PC-9 (cell line): Measurements from ENCODE around the gene NPBWR2. TPM values are rescaled to one million over a fixed set of nuclear protein-coding genes. Genes with fewer than 3 reads are reported as not detected.

Experiments
- BruUV-seq: library from RNA; stranded (reverse); fragments of 400-500 nt; replicated peaks from 2 replicates; lab custom pipeline; 2021; lab: Mats Ljungman, UMichigan
- CTCF ChIA-PET: fragments of 300-600 bp; sonication (Branson Sonifier 250); formaldehyde crosslinking; loops from one replicate; lab custom pipeline; 2022; ENCODE audit warnings: antibody characterized with exemption; lab: Charles Lee
- POLR2A ChIA-PET: fragments of 300-600 bp; sonication (Branson Sonifier 250); formaldehyde crosslinking; loops from one replicate; lab custom pipeline; 2022; ENCODE audit warnings: antibody characterized with exemption; ENCODE audit not compliant: unreplicated experiment; lab: Charles Lee
- DNase-seq, 2 experiments: peaks; one replicate each; pipeline versions ENCODE4 v3.0.0 to v3.0.0-alpha.2; 2015 to 2022; ENCODE audit warnings: mixed read lengths in 1 of 2
- H2AFZ ChIP-seq: fragments of 200-600 bp; sonication (generic); 2 replicates; pipeline ENCODE4 v1.8.1; 2017; ENCODE audit warnings: antibody characterized with exemption
- H3F3A ChIP-seq: fragments of 200-600 bp; sonication (generic); 2 replicates; pipeline ENCODE4 v1.8.1; 2017; ENCODE audit warnings: antibody characterized with exemption, mild to moderate bottlenecking, low read depth; ENCODE audit not compliant: insufficient read depth
- H3K27ac ChIP-seq: fragments of 200-600 bp; sonication (generic); 2 replicates; pipeline ENCODE4 v1.6.1; 2016; ENCODE audit warnings: mixed run types
- H3K27me3 ChIP-seq: fragments of 200-600 bp; sonication (generic); 2 replicates; pipeline ENCODE4 v1.6.1; 2016; ENCODE audit warnings: low read depth, mixed run types; ENCODE audit not compliant: insufficient read depth
- H3K36me3 ChIP-seq: fragments of 200-600 bp; sonication (generic); 2 replicates; pipeline ENCODE4 v1.6.1; 2016; ENCODE audit warnings: low read depth, mixed run types
- H3K4me1 ChIP-seq: fragments of 200-600 bp; sonication (generic); replicated peaks from 2 replicates; pipeline ENCODE4 v1.6.1; 2016; ENCODE audit warnings: mixed run types; ENCODE audit not compliant: insufficient read depth
- H3K4me2 ChIP-seq: fragments of 200-600 bp; sonication (generic); 2 replicates; pipeline ENCODE4 v1.6.1; 2017; ENCODE audit warnings: mixed run types
- H3K4me3 ChIP-seq: fragments of 200-600 bp; sonication (generic); 2 replicates; pipeline ENCODE4 v1.6.1; 2016; ENCODE audit warnings: mixed run types
- H3K79me2 ChIP-seq: fragments of 200-600 bp; sonication (generic); 2 replicates; pipeline ENCODE4 v1.6.1; 2017; ENCODE audit warnings: low read depth, mixed run types
- H3K9me2 ChIP-seq: fragments of 200-600 bp; sonication (generic); 2 replicates; pipeline ENCODE4 v1.8.1; 2017; ENCODE audit warnings: mild to moderate bottlenecking; ENCODE audit not compliant: insufficient read depth
- H3K9me3 ChIP-seq: fragments of 200-600 bp; sonication (generic); 2 replicates; pipeline ENCODE4 v1.8.1; 2016; ENCODE audit warnings: low read depth; ENCODE audit not compliant: insufficient read depth
- H4K20me1 ChIP-seq: fragments of 200-600 bp; sonication (generic); 2 replicates; pipeline ENCODE4 v1.8.1; 2017; ENCODE audit not compliant: insufficient read depth
- CTCF ChIP-seq: fragments of 200-600 bp; sonication (generic); conservative IDR thresholded peaks from 2 replicates; pipeline ENCODE4 v1.6.1; 2017; ENCODE audit warnings: mixed run types, antibody characterized with exemption, mild to moderate bottlenecking, moderate library complexity
- EZH2 ChIP-seq: fragments of 200-600 bp; sonication (generic); IDR thresholded peaks from 2 replicates; pipeline ENCODE4 v1.8.0; 2017; ENCODE audit warnings: antibody characterized with exemption, low read depth
- intact Hi-C: fragments of 100-400 bp; cut with micrococcal nuclease; formaldehyde crosslinking; loops from one replicate; pipeline ENCODE4 v1.10.0; 2022; ENCODE audit not compliant: unreplicated experiment
- total RNA-seq: library from RNA; stranded (reverse); gene quantifications from 2 replicates; pipeline ENCODE4 v1.2.3, GENCODE V29; 2021

The NPBWR2 gene
- total RNA-seq, 1 experiment from 2014 or later, result not detected

- no peak overlapping the region for H3K4me3 ChIP-seq
- H4K20me1 ChIP-seq, result no peaks in the 10 kb centered on the region
- no peak overlapping the region for H2AFZ ChIP-seq
- H3K79me2 ChIP-seq, result no peaks in the 10 kb centered on the region
- H3K4me2 ChIP-seq, result no peak overlapping the region
- 0 out of 2 replicates have a peak, but pooled peaks cover 13% of the 10 kb centered on the region for H3K27me3 ChIP-seq
- H3K27ac ChIP-seq, result no peak overlapping the region
- no peak for DNase-seq
- CTCF ChIA-PET, result interaction anchor here (0.6 kb wide), 1 partner anchor 76 kb away, joined by 3 read pairs; no protein-coding TSS in a partner anchor
- no peaks in the 10 kb centered on the region for H3K9me2 ChIP-seq
- BruUV-seq, result no TSS peak
- intact Hi-C loops, result loop anchor here (5.0 kb wide), 2 partner anchors 519 to 619 kb away; partner anchors contain the start of gene PTK6
- H3K36me3 ChIP-seq, result no peaks in the 10 kb centered on the region
- H3K4me1 ChIP-seq, result peaks cover 14% of the 10 kb centered on the region
- H3F3A ChIP-seq, result peaks cover 25% of the 10 kb centered on the region; the same call in 1 of the 2 replicates
- H3K9me3 ChIP-seq, result no peaks in the 10 kb centered on the region
- POLR2A ChIA-PET, result no interaction called here
- TF ChIP-seq EZH2 (no peak), CTCF (no peak)
Observed at GRCh38 chr20:64056639-64056888, 50.8 kb downstream of the NPBWR2 start.

- no peaks in the 10 kb centered on the region for H3K36me3 ChIP-seq
- DNase-seq, result peak in 1 of 2 experiments; percentile 65
- H2AFZ ChIP-seq, result no peak overlapping the region
- ChIA-PET POLR2A (interaction anchor here (0.7 kb wide), 1 partner anchor 398 kb away, joined by 3 read pairs; no protein-coding TSS in a partner anchor), CTCF (interaction anchor here (0.6 kb wide), 1 partner anchor 76 kb away, joined by 3 read pairs; no protein-coding TSS in a partner anchor)
- H3F3A ChIP-seq, result peaks cover 25% of the 10 kb centered on the region; the same call in 1 of the 2 replicates
- no peaks in the 10 kb centered on the region for H4K20me1 ChIP-seq
- peaks cover 15% of the 10 kb centered on the region; the same call in 1 of the 2 replicates for H3K27me3 ChIP-seq
- no peaks in the 10 kb centered on the region for H3K9me2 ChIP-seq
- no peaks in the 10 kb centered on the region for H3K9me3 ChIP-seq
- H3K4me3 ChIP-seq, result no peak overlapping the region
- TF ChIP-seq EZH2 (no peak), CTCF (no peak)
- no peak overlapping the region for H3K27ac ChIP-seq
- H3K4me2 ChIP-seq, result no peak overlapping the region
- H3K79me2 ChIP-seq, result no peaks in the 10 kb centered on the region
- intact Hi-C loops, result loop anchor here (5.0 kb wide), 2 partner anchors 519 to 619 kb away; partner anchors contain the start of gene PTK6
- peaks cover 14% of the 10 kb centered on the region for H3K4me1 ChIP-seq
- BruUV-seq, result no TSS peak
Observed at GRCh38 chr20:64055893-64056638, 51.3 kb downstream of the NPBWR2 start.

- H3K27me3 ChIP-seq, result peaks cover 21% of the 10 kb centered on the region
- H2AFZ ChIP-seq, result no peak overlapping the region
- H3K79me2 ChIP-seq, result no peaks in the 10 kb centered on the region
- intact Hi-C loops, result loop anchor here (5.0 kb wide), 2 partner anchors 518 to 618 kb away; partner anchors contain the start of gene PTK6
- H3K27ac ChIP-seq, result no peak overlapping the region
- no peak for DNase-seq
- TF ChIP-seq CTCF (no peak), EZH2 (no peak)
- BruUV-seq, result no TSS peak
- no peak overlapping the region for H3K4me3 ChIP-seq
- H3K4me2 ChIP-seq, result no peak overlapping the region
- peaks cover 25% of the 10 kb centered on the region; the same call in 1 of the 2 replicates for H3F3A ChIP-seq
- CTCF ChIA-PET, result no interaction called here
- H4K20me1 ChIP-seq, result no peaks in the 10 kb centered on the region
- H3K9me2 ChIP-seq, result no peaks in the 10 kb centered on the region
- H3K4me1 ChIP-seq, result peaks cover 14% of the 10 kb centered on the region
- H3K9me3 ChIP-seq, result no peaks in the 10 kb centered on the region
- H3K36me3 ChIP-seq, result no peaks in the 10 kb centered on the region
- POLR2A ChIA-PET, result no interaction called here
Observed at GRCh38 chr20:64055396-64055892, 51.9 kb downstream of the NPBWR2 start.
